ENCODE data around the gene DOK7. TPM values are rescaled to one million over a fixed set of nuclear protein-coding genes. Genes with fewer than 3 reads are reported as not detected.

DOK7 gene
- total RNA-seq, 1 experiment from 2014 or later, result 0.26 TPM

- Mint-ChIP-seq H3K9me3 (peaks cover 2 to 3% of the 10 kb centered on the region in 2 experiments; a peak in 2 of 5 replicates), H3K27me3 (ENCODE audit: low read depth) (peaks cover 40% of the 10 kb centered on the region), H3K27ac (peak overlapping the region in 1 of 3 experiments; percentile 45; a peak in 2 of 7 replicates), H3K36me3 (ENCODE audit: insufficient read depth in 1 of 3, low read depth in 3 of 3) (peaks cover 8 to 24% (median 24%) of the 10 kb centered on the region in 3 experiments), H3K4me1 (peaks cover 13 to 40% of the 10 kb centered on the region in 2 experiments), H3K4me3 (peak overlapping the region; percentile 99)
- no peak overlapping the region for H2AK5ac ChIP-seq (ENCODE audit: insufficient read length, low read length)
- H3T11ph ChIP-seq (ENCODE audit: low read length), result no peak overlapping the region
- peak overlapping the region; percentile 56 for H3K9ac ChIP-seq (ENCODE audit: extremely low read depth, insufficient read length, low read length)
- H2BK20ac ChIP-seq (ENCODE audit: low read depth, low read length, poor library complexity, severe bottlenecking), result no peak overlapping the region
- H2BK5ac ChIP-seq (ENCODE audit: insufficient read length, low read length), result no peak overlapping the region
- no peak overlapping the region for H3K56ac ChIP-seq (ENCODE audit: insufficient read length, low read depth, low read length)
- H4K20me1 ChIP-seq (ENCODE audit: control insufficient read depth, insufficient read depth, insufficient read length), result no peaks in the 10 kb centered on the region
- H3K4me1 ChIP-seq (ENCODE audit: insufficient read depth, low read length), result no peaks in the 10 kb centered on the region
- H3K14ac ChIP-seq (ENCODE audit: insufficient read depth, low read length), result no peak overlapping the region
- no peak overlapping the region for H3K18ac ChIP-seq (ENCODE audit: insufficient read length, low read depth, low read length)
- no peak overlapping the region for H4K8ac ChIP-seq (replicated peaks; ENCODE audit: insufficient read length, low read depth, low read length)
- H3K9me3 ChIP-seq (ENCODE audit: control insufficient read depth, low read depth, low read length), result no peaks in the 10 kb centered on the region
- no peak overlapping the region for H4K5ac ChIP-seq (ENCODE audit: insufficient read length, low read depth, low read length)
- no peak overlapping the region for H3K4ac ChIP-seq (ENCODE audit: low read depth, low read length)
- no peak overlapping the region for H2BK15ac ChIP-seq (ENCODE audit: low read depth, low read length)
- no peak overlapping the region for H3K27ac ChIP-seq (ENCODE audit: insufficient read length, low read depth, low read length)
- H3K23me2 ChIP-seq (ENCODE audit: insufficient read length, low read depth, low read length, poor library complexity, severe bottlenecking), result peaks cover 13% of the 10 kb centered on the region
- H4K91ac ChIP-seq (ENCODE audit: insufficient read length, low read depth, low read length), result no peak overlapping the region
- peaks cover 4% of the 10 kb centered on the region; the same call in 1 of the 2 replicates for H3K79me2 ChIP-seq (ENCODE audit: insufficient read depth, low read length)
- TF ChIP-seq CTCF (conservative IDR thresholded peaks at IDR 0.05), result no peak
- H3K23ac ChIP-seq (ENCODE audit: insufficient read length, low read depth, low read length), result no peak overlapping the region
- H3K79me1 ChIP-seq (ENCODE audit: insufficient read depth, low read depth, low read length, poor library complexity, severe bottlenecking), result peaks cover 4% of the 10 kb centered on the region
- no peaks in the 10 kb centered on the region; the same call in 1 of the 2 replicates for H3K27me3 ChIP-seq (ENCODE audit: insufficient read depth, low read length)
- DNase-seq, result peak; percentile 20
- H2BK120ac ChIP-seq (ENCODE audit: low read depth, low read length, poor library complexity, severe bottlenecking), result no peak overlapping the region
- peak overlapping the region; percentile 96 for H3K4me2 ChIP-seq (ENCODE audit: insufficient read depth, insufficient read length, low read length)
- no CpG with 5 or more reads among the region's 17 CpGs for WGBS (ENCODE audit: extremely low coverage, insufficient read length, low lambda C conversion rate)
- no peak overlapping the region for H2AFZ ChIP-seq (ENCODE audit: low read length)
- H2BK12ac ChIP-seq (ENCODE audit: insufficient read length, low read depth, low read length), result no peak overlapping the region
Measured at GRCh38 chr4:3531318-3531878, 68.3 kb downstream of the DOK7 start.

Measured in H9 (cell line).